Panc1 (cell line): Measurements from ENCODE around the gene NUMB.
A peak's percentile ranks its signal among the peaks of the same experiment; 100 is the strongest.

ENCODE experiments used
- CTCF ChIP-seq: fragments of 450-650 bp; IDR thresholded peaks from 2 replicates; pipeline ENCODE4 v1.5.1; 2017; ENCODE audit warnings: mild to moderate bottlenecking
- POLR2AphosphoS5 ChIP-seq: IDR thresholded peaks from 2 replicates; pipeline ENCODE4 v1.6.1; 2012; ENCODE audit warnings: mild to moderate bottlenecking, low read depth, low read length, moderate library complexity
- REST ChIP-seq, 2 experiments: IDR thresholded peaks; 2 replicates each; pipeline ENCODE4 v1.6.1; 2011 to 2012; ENCODE audit warnings: low read depth in 2 of 2, control low read depth in 1 of 2, low read length in 1 of 2, mild to moderate bottlenecking in 1 of 2, moderate library complexity in 1 of 2; ENCODE audit not compliant: insufficient read depth in 1 of 2
- TCF7L2 ChIP-seq: IDR thresholded peaks from 2 replicates; pipeline ENCODE4 v1.6.1; 2011; ENCODE audit warnings: mild to moderate bottlenecking, low read depth, low read length, inconsistent platforms

- TF ChIP-seq CTCF, result no peak
- peak; percentile 46; the same call in 1 of the 2 replicates for TF ChIP-seq POLR2AphosphoS5
- no peak for TF ChIP-seq REST (IDR thresholded peaks at IDR 0.05; ENCODE audit: insufficient read depth in 1 of 2, low read depth in 2 of 2, low read length in 1 of 2)
- no peak for TF ChIP-seq TCF7L2
Observed at GRCh38 chr14:73245480-73246325, 212.6 kb downstream of the NUMB start.
